Upper lobe of left lung (tissue), 6 donors: ENCODE results near the gene GATA5. TPM values are rescaled to one million over a fixed set of nuclear protein-coding genes. Genes with fewer than 3 reads are reported as not detected.
A peak's percentile ranks its signal among the peaks of the same experiment; 100 is the strongest.
"Not testable (repeated sequence)": the region's sequence is repeated elsewhere in the genome, so short reads cannot be mapped to it uniquely, and the experiment has no call there.

Source experiments
- ATAC-seq, 2 donors: fragments of 200-7000 bp; cut with Tn5 transposase; one replicate each; pipeline ENCODE4 v1.9.1; 2022; ENCODE audit warnings: mild to moderate bottlenecking in 2 of 2, moderate library complexity in 2 of 2; ENCODE audit not compliant: low FRiP score in 2 of 2
- DNase-seq, 2 donors: peaks; one replicate each; pipeline ENCODE4 v3.0.0-alpha.2; 2019 to 2020
- H3K27ac ChIP-seq, 4 donors: fragments of 200-600 bp; sonication (generic); one replicate each; pipeline ENCODE4 v1.5.1; 2016 to 2019
- H3K27me3 ChIP-seq, 4 donors: fragments of 200-600 bp; sonication (generic); one replicate each; pipeline ENCODE4 v1.5.1; 2017 to 2019
- H3K36me3 ChIP-seq, 4 donors: fragments of 200-600 bp; sonication (generic); one replicate each; pipeline ENCODE4 v1.5.1; 2016 to 2019
- H3K4me1 ChIP-seq, 4 donors: fragments of 200-600 bp; sonication (generic); one replicate each; pipeline ENCODE4 v1.5.1; 2018 to 2019
- H3K4me3 ChIP-seq, 4 donors: fragments of 200-600 bp; sonication (generic); one replicate each; pipeline ENCODE4 v1.5.1; 2017 to 2019; ENCODE audit warnings: mild to moderate bottlenecking in 2 of 4, moderate library complexity in 1 of 4
- H3K9me3 ChIP-seq, 4 donors: fragments of 200-600 bp; sonication (generic); one replicate each; pipeline ENCODE4 v1.5.1; 2018 to 2019
- CTCF ChIP-seq, 6 experiments: fragments of 450-650 bp in 4 of 6; fragments of 200-600 bp in 2 of 6; sonication (generic) in 2 of 6; IDR thresholded peaks; one replicate each; pipeline ENCODE4 v1.5.1; 2016 to 2019; ENCODE audit warnings: antibody characterized with exemption in 6 of 6
- EP300 ChIP-seq, 4 donors: sonication (generic); formaldehyde crosslinking; IDR thresholded peaks; one replicate each; pipeline ENCODE4 v1.5.1; 2017; ENCODE audit warnings: antibody characterized with exemption in 4 of 4, control low read depth in 2 of 4
- POLR2A ChIP-seq, 4 donors: fragments of 450-650 bp; IDR thresholded peaks; one replicate each; pipeline ENCODE4 v1.5.1; 2016 to 2017; ENCODE audit warnings: antibody characterized with exemption in 4 of 4, mild to moderate bottlenecking in 2 of 4
- POLR2AphosphoS5 ChIP-seq, 2 donors: sonication (generic); formaldehyde crosslinking; IDR thresholded peaks; one replicate each; pipeline ENCODE4 v1.5.1; 2017; ENCODE audit warnings: antibody characterized with exemption in 2 of 2
- WGBS, 2 donors: methylation state at CpG; one replicate each; pipeline ENCODE4 v1.1.5; 2017 to 2018; 5-methylcytosine and 5-hydroxymethylcytosine counted together
- total RNA-seq, 6 donors: library from RNA; depleted of rRNA in 4 of 6; stranded (reverse); fragments of >200 nt in 4 of 6; gene quantifications; one replicate each; pipeline versions ENCODE4 v1.1.0 to v1.2.1, GENCODE V29; 2016 to 2021
- donor health status: DM: no; HTN: no; CAD: no; lungs with moderate emphysema.
- donor health status: DM: no; HTN: yes; CAD: no; lungs with severe emphysema.

GATA5 gene
- total RNA-seq, 6 donors from 2014 or later: 0.98 to 10.5 (median 2.2) TPM

GRCh38 chr20:62494537-62494936, 18.7 kb upstream of the GATA5 start:
- ATAC-seq (no peak), DNase-seq (no peak)
- TF ChIP-seq EP300 (IDR thresholded peaks at IDR 0.05): no peak
- TF ChIP-seq CTCF (IDR thresholded peaks at IDR 0.05): no peak
- no peak for TF ChIP-seq POLR2AphosphoS5 (IDR thresholded peaks at IDR 0.05)
- TF ChIP-seq POLR2A (IDR thresholded peaks at IDR 0.05): no peak
- no peaks in the 10 kb centered on the region for H3K36me3 ChIP-seq
- H3K9me3 ChIP-seq: no peaks in the 10 kb centered on the region
- H3K4me3 ChIP-seq: no peak overlapping the region
- WGBS, 2 donors: 42 to 44% methylated on average over 2 to 6 of the region's 7 CpGs
- H3K27me3 ChIP-seq: no peaks in the 10 kb centered on the region
- peaks cover 3 to 13% (median 8%) of the 10 kb centered on the region in 4 donors for H3K4me1 ChIP-seq
- H3K27ac ChIP-seq: no peak overlapping the region

- DNase-seq: peak in 1 of 2 donors; percentile 73
- TF ChIP-seq CTCF (IDR thresholded peaks at IDR 0.05): no peak
- no peak for TF ChIP-seq POLR2A (IDR thresholded peaks at IDR 0.05)
- TF ChIP-seq POLR2AphosphoS5 (IDR thresholded peaks at IDR 0.05): no peak
- TF ChIP-seq EP300 (IDR thresholded peaks at IDR 0.05): no peak
- ATAC-seq: no peak
- Histone ChIP-seq H3K27ac (no peak overlapping the region), H3K4me1 (peaks cover 3 to 13% (median 8%) of the 10 kb centered on the region in 4 donors), H3K4me3 (no peak overlapping the region), H3K36me3 (no peaks in the 10 kb centered on the region), H3K27me3 (no peaks in the 10 kb centered on the region), H3K9me3 (no peaks in the 10 kb centered on the region)
- WGBS, 2 donors: 90 to 96% methylated on average over 10 of the region's 10 CpGs
Observed at GRCh38 chr20:62493886-62494285, 18.1 kb upstream of the GATA5 start.

- no peaks in the 10 kb centered on the region for H3K9me3 ChIP-seq
- 77 to 83% methylated on average over 7 to 15 of the region's 15 CpGs for WGBS, 2 donors
- no peaks in the 10 kb centered on the region for H3K27me3 ChIP-seq
- no peaks in the 10 kb centered on the region for H3K36me3 ChIP-seq
- DNase-seq: peak in 1 of 2 donors; percentile 60
- no peak overlapping the region for H3K27ac ChIP-seq
- TF ChIP-seq CTCF (IDR thresholded peaks at IDR 0.05): no peak
- H3K4me1 ChIP-seq: peaks cover 3 to 13% (median 8%) of the 10 kb centered on the region in 4 donors
- no peak for ATAC-seq
- H3K4me3 ChIP-seq: no peak overlapping the region
Observed at GRCh38 chr20:62493253-62493885, 17.6 kb upstream of the GATA5 start.

- Histone ChIP-seq H3K4me3 (no peak overlapping the region), H3K27me3 (no peaks in the 10 kb centered on the region), H3K27ac (no peak overlapping the region), H3K9me3 (no peaks in the 10 kb centered on the region), H3K36me3 (no peaks in the 10 kb centered on the region), H3K4me1 (peaks cover 3 to 13% (median 8%) of the 10 kb centered on the region in 4 donors)
- DNase-seq (peak in 1 of 2 donors; percentile 73), ATAC-seq (no peak)
- 89 to 97% methylated on average over 5 to 10 of the region's 10 CpGs for WGBS, 2 donors
- TF ChIP-seq CTCF (IDR thresholded peaks at IDR 0.05) (no peak), EP300 (IDR thresholded peaks at IDR 0.05) (no peak), POLR2AphosphoS5 (IDR thresholded peaks at IDR 0.05) (no peak), POLR2A (IDR thresholded peaks at IDR 0.05) (no peak)
Observed at GRCh38 chr20:62492711-62493110, 16.9 kb upstream of the GATA5 start.

GRCh38 chr20:62490783-62491182, 15.0 kb upstream of the GATA5 start:
- H3K4me3 ChIP-seq, H3K27me3 ChIP-seq, ATAC-seq, H3K36me3 ChIP-seq, DNase-seq, H3K9me3 ChIP-seq, H3K4me1 ChIP-seq, H3K27ac ChIP-seq: not testable (repeated sequence)
- WGBS, 2 donors: 76 to 79% methylated on average over 4 of the region's 4 CpGs
